SIG-M5 treated with dmso at 0.1 percent for 504 hours (cell line): ENCODE data around the gene STAG3.
A peak's percentile ranks its signal among the peaks of the same experiment; 100 is the strongest.
"Not testable (repeated sequence)": the region's sequence is repeated elsewhere in the genome, so short reads cannot be mapped to it uniquely, and the experiment has no call there.

Source experiments
- DNase-seq: peaks from one replicate; lab custom pipeline; 2025; ENCODE audit not compliant: unreplicated experiment; lab: John Stamatoyannopoulos, UW

The STAG3 gene

DNA sequence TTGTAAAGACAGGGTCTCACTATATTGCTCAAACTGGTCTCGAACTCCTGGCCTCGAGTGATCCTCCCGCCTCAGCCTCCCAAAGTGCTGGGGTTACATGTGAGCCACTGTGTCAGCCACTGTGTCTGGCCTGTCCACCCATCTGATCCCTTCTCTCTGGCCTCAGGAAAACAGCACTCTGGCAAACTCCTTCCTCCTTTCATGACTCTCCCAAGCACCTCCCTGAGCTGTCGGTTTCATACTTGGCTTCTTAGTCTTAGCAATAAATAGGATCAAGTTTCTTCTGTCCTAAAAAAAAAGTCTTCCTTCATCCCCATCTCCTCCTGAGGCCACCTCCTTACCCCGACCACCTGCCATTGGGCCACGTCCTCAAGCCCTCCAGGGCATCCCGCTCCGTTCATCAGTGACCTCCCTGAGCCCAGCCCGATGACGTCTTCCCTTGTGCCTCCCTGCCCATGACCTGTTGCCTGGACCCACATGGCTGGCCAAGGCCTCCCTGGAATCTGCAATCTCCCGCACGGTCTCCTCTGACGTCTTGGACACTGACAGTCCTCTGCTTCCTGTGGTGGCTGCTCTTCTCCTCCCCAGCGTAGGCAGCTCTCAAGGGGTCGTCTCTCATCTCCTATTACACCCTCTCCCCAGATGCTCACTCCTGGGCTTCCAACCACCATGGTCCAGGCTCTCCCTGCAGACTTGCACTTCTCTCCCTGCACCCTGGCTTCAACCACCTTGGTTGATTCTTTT is 68.6 kb downstream of the STAG3 start:
- not testable (repeated sequence) for DNase-seq

DNA sequence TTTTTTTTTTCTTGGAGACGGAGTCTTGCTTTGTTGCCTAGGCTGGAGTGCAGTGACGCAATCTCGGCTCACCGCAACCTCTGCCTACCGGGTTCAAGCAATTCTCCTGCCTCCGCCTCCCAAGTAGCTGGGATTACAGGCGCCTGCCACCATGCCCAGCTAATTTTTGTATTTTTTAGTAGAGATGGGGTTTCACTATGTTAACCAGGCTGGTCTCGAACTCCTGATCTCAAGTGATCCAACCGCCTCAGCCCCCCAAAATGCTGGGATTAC is 69.1 kb downstream of the STAG3 start:
- not testable (repeated sequence) for DNase-seq

DNA sequence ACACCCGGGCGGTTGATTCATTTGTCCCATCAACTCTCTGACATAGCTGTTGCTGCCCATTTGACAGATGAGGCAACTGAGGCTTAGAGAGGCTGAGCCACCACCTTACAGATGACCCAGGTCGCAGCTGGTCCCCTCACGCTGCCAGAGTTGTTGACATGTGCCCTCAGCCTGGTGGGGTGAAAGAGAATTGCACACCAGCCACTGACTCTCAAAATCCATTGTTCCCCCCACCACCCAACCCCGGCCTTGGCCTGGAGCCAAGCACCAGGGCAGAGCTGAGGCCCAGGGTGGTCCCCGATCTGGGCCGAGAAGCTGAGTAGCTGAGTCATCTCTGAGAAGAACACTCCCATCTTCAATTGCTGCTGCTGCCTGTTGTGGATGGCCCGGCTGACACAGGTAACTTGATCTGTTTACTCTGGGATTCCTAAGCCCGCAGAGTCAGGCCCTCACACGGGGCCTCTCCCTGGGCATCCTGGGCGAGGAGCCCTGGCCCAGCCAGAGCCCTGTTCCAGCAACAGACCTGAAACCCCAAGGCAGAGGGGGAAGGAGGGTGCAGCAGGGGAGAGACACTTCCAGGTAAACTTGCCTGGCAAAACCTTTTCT is 69.5 kb downstream of the STAG3 start:
- DNase-seq = peak; percentile 26

DNA sequence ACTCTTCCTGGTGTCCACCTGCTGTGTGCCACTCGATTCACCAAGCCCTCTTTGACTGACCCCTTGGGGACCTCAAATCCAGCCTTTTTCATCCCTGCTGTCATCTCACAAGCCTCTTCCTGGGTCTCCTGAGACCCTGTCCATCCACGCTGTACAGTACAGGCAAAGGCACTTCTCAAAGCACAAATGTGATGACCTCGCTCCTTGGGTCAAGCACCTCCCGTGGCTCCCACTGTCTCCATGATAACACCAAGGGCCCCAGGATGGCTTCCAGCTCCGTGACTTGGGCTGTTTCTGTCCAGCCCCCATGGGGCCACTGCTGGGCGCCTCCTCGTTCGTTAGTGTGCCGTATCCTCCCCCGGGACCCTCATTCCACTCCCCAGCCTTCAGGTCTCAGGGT is 70.8 kb downstream of the STAG3 start:
- no peak for DNase-seq

DNA sequence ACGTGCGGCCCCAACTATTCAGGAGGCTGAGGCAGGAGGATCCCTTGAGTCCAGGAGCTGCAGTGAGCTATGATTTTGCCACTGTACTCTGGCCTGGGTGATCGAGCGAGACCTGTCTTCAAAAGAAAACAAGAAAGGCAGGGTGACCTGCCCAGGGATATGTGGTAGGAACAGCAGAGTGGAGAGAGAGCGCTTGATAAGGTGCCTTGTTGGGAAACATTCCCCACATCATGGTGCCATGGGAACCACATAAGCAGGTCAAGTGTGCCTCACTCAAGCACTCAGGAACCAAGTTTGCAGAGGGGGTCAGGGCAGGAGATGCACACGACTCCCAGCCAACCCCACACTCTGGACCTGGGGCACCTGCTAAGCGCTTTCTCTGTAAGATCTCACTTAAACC is 79.3 kb downstream of the STAG3 start:
- no peak for DNase-seq

DNA sequence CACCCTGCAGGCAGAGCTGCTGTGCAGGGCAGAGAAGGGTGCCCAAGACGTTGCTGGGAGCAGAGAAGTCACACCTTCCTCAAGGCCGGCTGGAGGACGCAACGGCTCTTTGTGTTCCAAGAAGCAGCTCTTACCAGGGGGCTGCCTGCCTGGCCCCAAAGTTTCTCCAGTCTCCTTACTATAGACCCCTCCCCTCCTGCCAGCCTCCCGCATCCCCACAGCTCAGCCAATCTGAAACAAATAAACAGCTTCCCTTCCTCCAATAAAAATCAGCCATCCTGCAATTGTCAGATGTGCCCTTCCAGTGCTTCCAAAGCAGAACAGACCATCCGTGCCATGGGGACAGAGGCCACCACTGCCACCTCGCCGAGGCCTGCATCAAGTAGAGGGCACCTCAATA is 82.3 kb downstream of the STAG3 start:
- not testable (repeated sequence) for DNase-seq

DNA sequence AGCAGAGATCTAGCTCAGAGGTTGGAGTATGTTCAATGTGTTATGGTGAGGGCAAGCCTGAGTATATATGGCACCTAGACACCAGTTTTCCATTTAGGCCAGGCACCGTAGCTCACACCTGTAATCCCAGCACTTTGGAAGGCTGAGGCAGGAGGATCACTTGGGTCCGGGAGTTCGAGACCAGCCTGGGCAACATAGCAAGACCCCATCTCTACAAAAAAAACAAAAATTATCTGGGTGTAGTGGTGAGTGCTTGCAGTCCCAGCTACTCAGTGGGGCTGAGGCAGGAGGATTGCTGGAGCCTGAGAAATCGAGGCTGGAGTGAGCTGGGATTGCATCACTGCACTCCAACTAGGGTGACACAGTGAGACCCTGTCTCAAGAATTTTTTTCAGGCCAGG is 85.2 kb downstream of the STAG3 start:
- not testable (repeated sequence) for DNase-seq
